HG02938 (cell line): ENCODE measurements around the gene DISC1.

Source experiments
- ATAC-seq: cut with Tn5 transposase; IDR thresholded peaks from one replicate; pipeline ENCODE4 v1.9.1; 2021; ENCODE audit warnings: mild to moderate bottlenecking, moderate library complexity; ENCODE audit not compliant: unreplicated experiment

The DISC1 gene

DNA sequence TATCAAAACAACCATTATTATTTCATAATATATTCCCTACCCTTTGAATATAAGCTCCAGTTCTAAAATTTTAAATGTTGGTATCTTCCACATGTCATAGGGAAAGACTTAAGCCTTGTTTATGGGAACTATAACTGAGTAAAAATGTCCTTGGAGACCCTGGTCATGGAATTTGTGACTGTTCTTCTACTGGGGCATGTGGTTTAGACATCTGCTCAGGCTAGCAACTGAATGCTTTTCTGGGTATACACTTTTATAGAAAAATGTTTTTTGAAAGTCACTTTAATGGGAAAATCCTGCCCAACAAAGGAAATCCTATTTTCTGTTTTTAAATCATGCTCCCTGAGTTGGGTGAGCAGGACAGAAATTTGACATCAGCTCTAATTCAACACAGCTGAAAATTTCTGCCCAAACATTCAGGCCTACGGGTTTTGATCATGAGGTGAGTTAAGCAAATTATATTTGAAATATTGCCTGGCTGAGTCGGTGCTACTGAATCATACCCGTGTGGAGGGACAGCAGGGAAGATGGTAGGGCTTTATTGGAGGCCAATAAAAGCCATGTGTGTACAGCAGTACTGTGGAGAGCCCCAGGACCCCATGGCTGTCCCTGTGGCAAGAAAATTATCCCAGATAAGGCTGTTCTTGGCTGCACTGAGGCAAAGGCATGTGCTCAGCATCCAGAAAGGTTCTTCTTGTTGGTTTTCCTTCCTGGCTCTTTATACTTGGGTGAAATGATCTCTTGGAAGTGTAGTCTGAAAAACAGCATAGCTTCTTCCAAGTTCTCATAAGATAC lies 391.8 kb downstream of the DISC1 start:
- ATAC-seq, result no peak

DNA sequence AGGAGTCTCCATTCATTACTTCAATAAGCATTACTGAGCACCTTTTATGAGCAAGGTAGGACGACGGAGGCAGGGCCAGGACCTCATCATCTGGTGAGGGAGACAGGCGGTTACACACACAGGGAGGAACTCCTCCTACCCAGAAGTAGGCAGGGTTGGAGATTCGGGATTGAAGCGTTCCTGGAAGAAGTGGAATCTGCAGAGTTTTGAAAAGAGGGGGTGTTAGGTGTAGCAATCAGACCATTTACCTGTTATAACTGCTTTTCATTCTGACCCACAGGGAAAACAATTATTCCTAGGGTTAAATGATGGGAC lies 392.4 kb downstream of the DISC1 start:
- ATAC-seq, result no peak

DNA sequence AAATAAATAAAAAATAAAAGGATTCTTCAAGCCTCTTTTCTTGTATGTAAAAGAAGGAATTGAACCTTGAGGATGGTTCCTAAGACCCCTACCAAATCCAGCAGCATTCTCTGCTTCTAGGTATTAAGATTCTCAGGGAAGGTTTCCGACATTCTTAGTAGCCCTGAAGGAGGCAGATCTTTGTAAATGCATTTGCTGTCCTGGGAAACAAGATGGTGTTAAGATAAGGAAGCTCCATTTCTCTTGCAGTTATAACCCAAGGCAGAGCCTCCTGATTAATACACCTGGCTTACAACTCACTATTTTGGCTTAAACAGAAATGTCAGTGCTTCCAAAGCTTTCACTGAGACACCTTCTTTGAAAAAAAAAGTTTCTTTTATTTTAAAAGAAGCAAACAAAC lies 393.8 kb downstream of the DISC1 start:
- ATAC-seq, result no peak

DNA sequence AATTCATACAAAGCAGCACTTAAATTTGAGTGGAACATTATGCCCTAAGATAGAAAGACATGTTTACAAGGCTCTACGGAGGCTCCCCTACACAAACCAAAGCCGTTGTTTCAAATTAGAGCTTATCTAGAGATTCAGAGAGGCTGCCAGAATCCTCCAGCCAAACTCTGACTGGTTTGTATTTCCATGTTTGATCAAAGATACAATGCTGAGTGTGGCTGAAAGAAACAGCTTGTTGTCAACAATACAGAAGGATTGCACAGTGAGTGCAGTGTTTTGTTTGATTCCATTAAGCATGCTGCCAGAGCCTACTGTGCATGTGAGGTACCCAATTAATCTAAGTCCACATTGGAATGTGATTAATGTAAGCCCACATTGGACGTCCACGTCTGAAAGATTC lies 402.7 kb downstream of the DISC1 start:
- no peak for ATAC-seq

DNA sequence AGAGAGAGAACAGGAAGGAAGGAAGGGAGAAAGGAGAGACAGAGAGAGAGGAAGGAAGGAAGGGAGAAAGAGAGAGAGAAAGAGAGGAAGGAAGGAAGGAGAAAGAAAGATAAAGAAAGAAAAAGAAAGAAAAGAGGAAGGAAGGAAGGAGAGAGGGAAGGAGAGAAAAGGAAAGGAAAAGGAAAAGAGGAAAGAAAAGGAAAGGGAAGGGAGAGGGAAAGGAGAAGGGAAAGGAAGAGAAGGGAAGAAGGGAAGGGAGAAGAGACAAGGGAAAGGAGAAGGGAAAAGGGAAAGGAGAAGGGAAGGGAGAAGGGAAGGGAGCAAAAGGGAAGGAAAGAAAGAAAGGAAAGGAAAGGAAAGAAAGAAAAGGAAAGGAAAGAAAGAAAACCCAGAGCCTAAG lies 404.6 kb downstream of the DISC1 start:
- ATAC-seq, result no peak

DNA sequence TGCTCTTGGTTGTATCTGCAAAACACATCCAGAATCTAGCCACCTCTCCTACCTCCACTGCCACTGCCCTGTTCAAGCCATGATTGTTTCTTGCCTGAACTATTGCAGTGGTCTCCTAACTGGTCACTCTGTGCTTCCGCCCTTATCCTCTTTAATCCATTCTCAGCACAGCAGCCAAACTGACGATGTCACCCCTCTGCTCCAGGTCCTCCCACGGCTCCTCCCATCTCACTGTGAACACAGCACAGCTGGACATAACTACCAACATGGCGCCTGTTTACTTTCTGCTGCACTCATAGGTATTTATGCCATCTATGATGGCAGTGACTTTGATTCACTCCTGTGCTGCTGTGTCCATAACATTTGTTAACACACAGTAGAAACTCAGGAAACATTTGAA lies 406.7 kb downstream of the DISC1 start:
- ATAC-seq, result no peak

DNA sequence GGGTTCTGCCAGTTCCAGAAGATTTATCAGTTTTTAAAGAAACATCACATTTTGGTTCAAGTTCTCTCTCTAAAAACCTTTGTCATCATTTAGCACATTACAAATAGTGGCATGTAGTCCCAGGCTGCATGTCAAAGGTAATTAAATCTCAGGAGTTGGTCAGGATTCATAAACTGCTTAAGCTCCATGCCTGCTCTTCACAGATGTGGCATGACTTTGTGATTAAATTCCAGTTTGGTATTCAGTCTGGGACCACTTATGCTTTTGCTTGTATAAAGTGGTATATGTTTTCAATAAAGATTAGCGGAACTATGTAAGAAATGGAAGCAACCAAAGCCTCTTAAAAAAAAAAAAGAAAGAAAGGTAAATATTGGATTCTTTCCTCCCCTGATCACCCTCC lies 408.0 kb downstream of the DISC1 start:
- ATAC-seq, result no peak

DNA sequence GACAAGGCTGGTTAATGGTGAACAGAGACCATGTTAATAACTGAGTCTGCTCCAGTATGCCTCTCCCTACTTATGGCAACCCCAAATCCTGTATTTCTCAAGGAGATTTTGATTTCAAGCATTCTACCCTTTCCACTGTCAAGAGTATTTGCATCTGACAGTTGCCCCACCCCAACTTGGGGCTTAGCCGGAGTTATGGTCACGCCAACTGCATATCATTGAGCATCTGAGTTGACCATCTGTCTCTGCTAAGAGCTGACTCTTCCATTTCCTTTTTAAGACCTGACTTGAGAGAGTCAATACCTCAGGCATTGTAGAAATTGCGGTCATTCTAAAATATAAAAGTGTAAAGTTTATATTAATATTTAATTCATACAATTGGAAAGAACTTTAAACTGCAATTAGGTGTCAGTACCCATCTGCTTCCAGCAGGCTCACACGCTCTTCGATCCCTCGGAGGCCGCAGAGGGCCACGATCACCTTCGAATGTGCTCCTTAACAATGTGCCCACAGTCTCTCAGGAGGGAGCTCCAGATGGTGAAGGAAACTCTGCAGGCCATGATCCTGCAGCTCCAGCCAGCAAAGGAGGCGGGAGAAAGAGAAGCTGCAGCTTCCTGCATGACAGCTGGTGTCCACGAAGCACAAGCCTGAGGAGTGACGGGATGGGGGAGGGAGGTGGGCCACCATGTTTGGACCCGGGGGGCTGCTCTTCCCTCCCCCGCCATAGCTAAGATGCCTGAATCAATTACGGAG lies 409.8 kb downstream of the DISC1 start:
- no peak for ATAC-seq

DNA sequence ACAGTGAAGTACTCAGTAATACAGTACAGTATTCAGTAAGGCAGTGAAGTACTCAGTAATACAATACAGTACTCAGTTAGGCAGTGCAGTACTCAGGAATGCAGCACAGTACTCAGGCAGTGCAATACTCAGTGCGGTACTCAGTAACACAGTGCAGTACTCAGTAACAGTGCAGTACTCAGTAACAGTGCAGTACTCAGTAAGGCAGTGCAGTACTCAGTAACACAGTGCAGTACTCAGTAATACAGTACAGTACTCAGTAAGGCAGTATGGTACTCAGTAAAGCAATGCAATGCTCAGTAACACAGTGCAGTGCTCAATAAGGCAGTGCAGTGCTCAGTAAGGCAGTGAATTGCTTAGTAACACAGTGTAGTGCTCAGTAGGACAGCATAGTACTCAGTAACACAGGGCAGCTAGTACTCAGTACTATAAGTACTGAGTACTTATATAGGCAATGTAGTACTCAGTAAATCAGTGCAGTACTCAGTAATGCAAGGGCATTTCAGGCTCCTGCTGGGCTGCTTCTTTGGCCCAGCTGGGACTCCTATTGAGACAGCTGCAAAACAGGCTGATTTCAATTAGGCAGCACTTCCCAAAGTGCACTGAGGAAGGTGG lies 411.3 kb downstream of the DISC1 start:
- no peak for ATAC-seq

DNA sequence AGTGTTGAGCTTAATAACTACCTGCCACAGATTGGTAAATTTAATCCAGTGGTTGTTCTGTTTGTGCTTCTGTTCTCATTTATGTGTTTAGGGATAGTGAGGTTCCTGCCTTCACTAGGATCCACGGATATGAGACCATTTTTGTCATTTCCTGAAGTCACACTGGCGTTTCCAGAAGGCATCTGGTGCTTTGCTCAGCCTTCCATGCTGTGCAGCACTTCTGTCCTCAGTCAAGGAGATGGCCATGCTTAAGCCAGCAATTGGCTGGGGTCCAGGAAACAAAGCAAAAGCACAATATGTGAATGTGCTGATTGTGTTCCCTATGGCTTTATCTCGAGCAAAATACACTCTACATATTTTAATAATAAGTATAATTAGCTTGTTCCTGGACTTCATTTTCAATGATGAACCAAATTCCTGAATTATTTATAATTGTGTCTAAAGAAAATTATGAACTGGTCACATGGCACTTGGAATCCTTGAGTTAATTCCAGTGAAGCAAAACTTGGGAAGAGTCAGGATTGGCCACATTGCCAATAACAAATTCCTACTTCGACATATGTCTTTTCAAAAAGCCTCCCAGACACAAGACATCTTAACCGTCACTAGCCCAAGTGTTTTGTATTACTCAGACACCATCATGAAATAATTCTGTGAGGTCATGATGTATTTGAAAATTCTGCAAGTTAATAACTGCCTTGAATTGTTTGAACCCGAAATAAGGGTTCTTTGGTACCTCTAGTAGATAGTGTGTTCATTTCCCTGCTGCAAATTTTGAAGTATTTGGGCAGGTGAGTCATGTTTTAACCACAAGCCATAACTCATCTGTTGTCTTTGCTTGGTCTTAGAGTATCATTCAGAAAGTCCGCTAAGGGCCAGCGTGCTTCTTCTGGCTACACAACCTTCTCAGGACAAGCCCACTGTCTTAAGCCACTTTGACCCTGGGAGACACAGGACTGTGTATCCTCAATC lies 412.4 kb downstream of the DISC1 start:
- no peak for ATAC-seq

DNA sequence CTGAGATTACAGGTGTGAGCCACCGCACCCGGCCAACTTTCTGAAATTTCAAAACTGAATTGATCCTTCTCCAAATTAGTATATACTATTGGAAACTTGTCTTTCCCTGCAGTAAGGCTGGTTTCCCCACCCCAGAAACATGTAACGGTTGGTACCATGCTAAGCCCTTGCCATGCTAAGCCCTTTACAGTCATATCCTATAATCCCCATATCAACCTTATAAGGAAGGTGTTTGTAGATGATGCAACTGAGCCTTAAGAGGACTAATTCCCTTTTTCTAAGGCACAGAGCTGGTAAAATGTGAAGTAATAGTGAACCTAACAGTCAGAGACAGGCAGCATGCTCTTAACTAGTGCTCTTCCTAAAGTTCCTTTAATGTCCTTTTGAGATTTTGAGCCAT lies 413.7 kb downstream of the DISC1 start:
- ATAC-seq, result no peak

DNA sequence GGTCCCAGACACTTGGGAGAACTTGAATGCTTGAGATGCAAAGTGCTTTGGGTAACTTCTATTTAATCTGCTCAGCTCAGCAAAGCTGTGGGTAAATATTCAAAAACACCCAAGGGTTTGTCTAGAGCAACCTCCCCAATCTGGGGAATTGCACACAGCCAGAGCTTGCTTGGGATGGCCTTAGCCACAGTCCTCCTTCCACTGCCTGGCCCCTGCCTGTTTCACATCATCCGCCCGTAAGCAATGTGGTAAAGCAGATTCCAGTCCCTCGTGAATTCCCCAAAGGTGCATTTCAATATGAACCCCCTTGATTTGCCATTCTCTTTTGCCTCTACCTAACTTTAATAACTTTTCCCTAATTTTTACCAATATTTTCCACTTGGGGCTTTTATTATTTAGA lies 418.1 kb downstream of the DISC1 start:
- no peak for ATAC-seq

DNA sequence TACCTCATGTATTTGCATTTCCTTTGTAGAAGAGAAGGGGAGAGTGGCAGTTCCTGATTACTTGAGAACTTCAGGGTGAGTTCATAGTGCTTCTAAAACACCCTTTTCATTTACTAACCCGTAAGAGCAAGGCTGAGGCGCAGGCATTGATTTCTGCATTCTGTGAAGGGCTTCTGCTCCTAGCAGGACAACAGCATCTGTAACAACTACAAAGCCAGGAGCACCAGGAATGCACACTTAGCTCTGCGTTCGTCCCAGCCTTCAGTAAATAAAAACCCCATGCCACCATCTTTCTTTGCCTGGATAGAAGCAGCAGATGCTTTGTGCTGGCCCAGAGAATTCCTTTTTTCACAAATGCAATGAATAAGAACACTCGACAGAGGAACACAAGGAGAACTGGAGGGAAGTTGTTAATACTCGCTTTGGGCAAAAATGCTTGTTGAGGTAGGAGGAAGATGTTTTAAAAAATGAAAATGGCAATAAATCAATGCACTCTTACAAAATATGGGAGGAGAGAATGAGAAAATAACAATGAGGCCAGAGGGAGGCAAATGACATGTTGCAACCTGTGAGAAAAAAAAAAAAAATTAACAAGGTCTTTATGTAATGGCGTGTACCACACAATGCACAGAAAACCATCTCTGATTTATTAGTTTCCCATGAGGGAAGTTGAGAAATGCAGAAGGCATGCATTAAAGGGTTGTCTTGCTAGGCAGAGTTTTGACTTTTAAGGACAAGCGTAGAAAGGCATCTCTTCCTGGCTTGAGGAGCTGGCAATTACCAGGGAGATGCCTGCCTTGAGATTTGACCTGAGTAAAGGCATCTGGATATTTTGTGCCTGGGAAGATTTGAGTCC lies 418.8 kb downstream of the DISC1 start:
- no peak for ATAC-seq

DNA sequence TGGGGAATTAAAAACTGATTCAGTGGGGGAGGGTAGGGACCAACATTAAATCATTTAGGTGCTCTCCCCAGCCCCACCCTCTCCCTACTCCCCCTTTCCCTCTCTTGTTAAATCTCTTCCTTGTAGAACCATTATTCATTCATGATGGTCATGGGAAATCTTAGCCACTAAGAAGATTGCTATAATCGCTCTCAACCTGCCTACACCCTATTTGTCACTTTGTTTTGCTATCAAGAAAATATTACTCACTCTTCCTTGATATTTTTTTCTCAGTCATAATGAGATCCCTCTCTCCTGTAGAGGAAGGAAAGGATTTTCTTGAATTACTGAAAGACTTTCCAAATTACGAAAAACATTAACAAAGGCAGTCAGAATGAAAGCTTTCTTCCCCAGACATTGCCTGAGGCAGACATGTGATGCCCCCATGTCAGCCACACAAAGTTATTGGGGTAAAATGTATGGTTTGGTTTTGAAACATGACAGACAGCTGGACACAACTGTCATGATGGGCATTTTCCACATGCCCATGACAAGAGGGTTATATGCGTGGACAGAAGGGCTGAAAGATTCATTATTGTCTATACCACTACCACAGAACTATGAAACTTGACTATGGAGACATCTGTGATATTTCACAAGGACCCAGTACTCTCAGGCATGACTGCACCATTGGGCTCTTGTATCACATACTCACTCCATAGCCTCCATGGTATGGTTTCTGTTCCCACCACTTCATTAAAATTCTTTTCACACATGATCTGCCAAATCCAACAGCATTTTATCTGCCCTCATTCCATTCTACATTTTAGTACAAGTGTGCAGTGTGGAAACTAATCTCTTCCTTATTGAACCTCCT lies 420.1 kb downstream of the DISC1 start:
- no peak for ATAC-seq

DNA sequence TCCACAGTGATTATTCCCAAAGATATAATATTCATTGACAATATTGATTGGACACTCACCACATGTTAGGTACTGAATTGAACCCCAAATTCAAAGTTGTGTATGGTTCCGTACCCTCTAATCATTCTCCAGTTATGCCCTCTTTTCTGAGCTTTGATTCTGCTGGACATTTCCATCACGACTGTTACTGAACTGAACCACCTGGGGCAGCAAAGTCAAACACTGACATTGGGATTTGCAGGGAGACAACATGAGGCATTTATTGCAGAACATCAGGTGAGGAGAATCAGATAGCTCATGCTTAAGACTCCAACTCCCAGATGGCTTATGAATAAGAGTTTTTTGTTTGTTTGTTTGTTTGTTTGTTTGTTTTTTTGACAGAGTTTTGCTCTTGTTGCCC lies 420.9 kb downstream of the DISC1 start:
- no peak for ATAC-seq

DNA sequence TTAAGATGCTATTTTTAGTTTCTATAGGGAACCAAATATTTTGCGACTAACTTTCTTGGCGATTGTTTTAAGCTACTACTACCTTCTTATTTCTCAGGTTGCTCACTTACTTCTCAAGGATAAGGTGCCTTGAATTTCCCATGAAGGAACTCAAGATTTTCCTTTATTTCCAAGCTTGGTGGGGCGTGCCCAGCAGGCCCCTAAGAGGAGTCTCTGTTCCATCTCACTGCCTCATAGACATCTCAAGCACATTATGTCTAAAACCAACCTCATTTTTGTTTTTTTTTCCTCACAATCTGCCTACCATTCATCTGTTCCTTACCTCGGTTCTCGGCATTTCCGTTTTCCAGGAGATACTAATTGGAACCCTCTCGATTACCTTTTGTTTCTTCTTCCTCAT lies 421.9 kb downstream of the DISC1 start:
- ATAC-seq, result no peak

DNA sequence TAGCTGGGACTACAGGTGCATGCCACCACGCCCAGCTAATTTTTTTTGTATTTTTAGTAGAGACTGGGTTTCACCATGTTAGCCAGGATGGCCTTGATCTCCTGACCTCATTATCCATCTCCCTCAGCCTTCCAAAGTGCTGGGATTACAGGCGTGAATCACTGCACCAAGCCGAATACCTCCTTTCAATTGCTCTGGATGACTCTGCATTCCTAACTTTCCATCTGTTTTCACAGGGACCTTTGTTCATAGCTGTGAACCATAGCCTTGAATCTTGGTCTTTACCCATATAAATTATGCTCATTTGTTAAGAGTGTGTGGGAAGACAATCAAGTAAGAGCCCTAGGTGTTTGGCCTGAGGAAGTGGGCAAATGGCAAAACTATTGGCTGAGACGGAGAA lies 422.7 kb downstream of the DISC1 start:
- ATAC-seq, result no peak

DNA sequence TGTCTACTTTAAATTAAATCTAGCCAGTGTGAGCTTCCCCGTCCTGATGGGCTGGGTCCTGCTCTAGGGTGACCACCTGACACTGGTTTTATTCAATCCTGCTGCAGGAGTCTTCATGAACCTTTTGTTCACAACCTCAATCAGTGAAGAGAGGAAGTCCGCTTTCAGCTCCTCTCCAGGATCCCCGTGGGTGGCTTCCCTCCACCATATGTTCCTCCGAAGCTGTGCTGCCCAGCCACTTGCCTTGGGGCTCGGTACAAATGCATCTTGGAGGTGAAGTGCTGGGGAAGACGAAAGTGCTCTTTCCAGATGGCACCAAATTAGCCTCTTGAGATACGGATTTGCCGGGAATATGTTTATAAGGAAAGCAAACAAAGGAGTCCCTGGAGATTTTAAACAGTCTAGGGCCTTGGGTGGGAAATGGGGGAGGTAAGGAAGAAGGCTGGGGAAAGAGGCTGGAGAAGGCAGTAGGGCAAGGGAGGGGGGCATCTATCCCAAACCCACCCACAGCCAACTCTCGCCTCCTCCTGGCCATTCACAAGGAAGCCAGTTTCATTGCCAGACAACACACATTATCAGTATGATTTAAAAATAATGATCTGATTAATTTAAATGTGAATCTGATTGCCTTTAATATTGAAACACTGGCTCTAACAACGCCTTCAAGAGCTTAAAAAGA lies 430.8 kb downstream of the DISC1 start:
- no peak for ATAC-seq

DNA sequence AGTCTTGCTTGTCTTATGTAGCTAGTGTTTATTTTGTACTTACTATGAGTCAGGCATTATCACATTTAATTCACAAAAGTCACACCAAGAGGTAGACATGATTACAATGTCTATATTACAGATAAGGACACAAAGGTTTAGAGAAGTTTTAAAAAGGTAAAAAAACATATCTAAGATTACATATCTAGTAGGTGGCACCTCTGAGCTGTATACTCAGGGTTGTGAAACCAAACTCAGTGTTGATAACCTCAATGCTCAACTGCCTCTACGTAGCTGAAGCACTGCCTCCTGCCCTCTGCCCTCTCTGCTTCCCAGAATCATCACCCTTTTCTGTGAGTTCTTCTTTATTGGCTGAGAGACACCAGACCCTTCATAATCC lies 431.3 kb downstream of the DISC1 start:
- no peak for ATAC-seq
